ENCODE data around the gene DRC1.
"Not testable (repeated sequence)": the region's sequence is repeated elsewhere in the genome, so short reads cannot be mapped to it uniquely, and the experiment has no call there.

DRC1 gene

GRCh38 chr2:26363323-26363722 lies 38.4 kb upstream of the DRC1 start:
- H3K4me3 ChIP-seq (ENCODE audit: low read depth, low read length): no peak overlapping the region
- no peak for TF ChIP-seq CTCF (IDR thresholded peaks at IDR 0.05; ENCODE audit: insufficient read depth, low read depth, low read length, missing control alignments)
- no peak for DNase-seq (ENCODE audit: low read depth)

GRCh38 chr2:26363958-26364357 lies 37.8 kb upstream of the DRC1 start:
- TF ChIP-seq CTCF (IDR thresholded peaks at IDR 0.05; ENCODE audit: insufficient read depth, low read depth, low read length, missing control alignments): no peak
- H3K4me3 ChIP-seq (ENCODE audit: low read depth, low read length): no peak overlapping the region
- no peak for DNase-seq (ENCODE audit: low read depth)

GRCh38 chr2:26364669-26365068 lies 37.1 kb upstream of the DRC1 start:
- no peak for TF ChIP-seq CTCF (IDR thresholded peaks at IDR 0.05; ENCODE audit: insufficient read depth, low read depth, low read length, missing control alignments)
- H3K4me3 ChIP-seq (ENCODE audit: low read depth, low read length): no peak overlapping the region
- DNase-seq (ENCODE audit: low read depth): no peak

- no peak for TF ChIP-seq CTCF (IDR thresholded peaks at IDR 0.05; ENCODE audit: insufficient read depth, low read depth, low read length, missing control alignments)
- H3K4me3 ChIP-seq (ENCODE audit: low read depth, low read length): no peak overlapping the region
- DNase-seq (ENCODE audit: low read depth): no peak
These were observed 34.8 kb upstream of the DRC1 start for GRCh38 chr2:26366957-26367356.

- not testable (repeated sequence) for DNase-seq (ENCODE audit: low read depth); H3K4me3 ChIP-seq (ENCODE audit: low read depth, low read length)
These were observed 32.1 kb upstream of the DRC1 start for GRCh38 chr2:26369664-26370063.

GRCh38 chr2:26370909-26371308 lies 30.8 kb upstream of the DRC1 start:
- DNase-seq (ENCODE audit: low read depth); H3K4me3 ChIP-seq (ENCODE audit: low read depth, low read length): not testable (repeated sequence)

- no peak overlapping the region for H3K4me3 ChIP-seq (ENCODE audit: low read depth, low read length)
- peak; percentile 22 for DNase-seq (ENCODE audit: low read depth)
- no peak for TF ChIP-seq CTCF (IDR thresholded peaks at IDR 0.05; ENCODE audit: insufficient read depth, low read depth, low read length, missing control alignments)
These were observed 24.9 kb upstream of the DRC1 start for GRCh38 chr2:26376799-26377198.

GRCh38 chr2:26380281-26380680 lies 21.4 kb upstream of the DRC1 start:
- no peak for TF ChIP-seq CTCF (IDR thresholded peaks at IDR 0.05; ENCODE audit: insufficient read depth, low read depth, low read length, missing control alignments)
- DNase-seq (ENCODE audit: low read depth): no peak
- no peak overlapping the region for H3K4me3 ChIP-seq (ENCODE audit: low read depth, low read length)
